Measurements from ENCODE around the gene SLC1A3.

DNA sequence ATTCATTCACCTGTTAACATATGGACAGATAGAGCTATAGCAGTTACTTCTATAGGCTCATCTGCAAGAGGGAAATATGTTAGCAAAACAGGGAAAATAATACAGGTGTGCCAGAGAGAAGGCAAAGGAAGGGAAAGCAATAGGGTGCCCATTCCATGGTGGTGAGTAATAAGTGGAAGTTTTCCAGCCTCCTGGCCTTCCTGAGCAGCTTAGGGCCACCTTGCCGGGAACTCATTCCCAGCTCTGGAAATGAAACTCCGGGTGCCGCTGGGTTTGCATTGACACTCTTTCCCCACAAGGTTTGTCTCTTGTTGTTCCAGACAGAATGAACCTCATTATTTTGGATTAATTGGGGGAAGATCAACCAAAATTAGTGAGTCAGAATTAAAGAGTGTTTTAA is 58.4 kb downstream of the SLC1A3 start:
- TF ChIP-seq, protein P1, sequence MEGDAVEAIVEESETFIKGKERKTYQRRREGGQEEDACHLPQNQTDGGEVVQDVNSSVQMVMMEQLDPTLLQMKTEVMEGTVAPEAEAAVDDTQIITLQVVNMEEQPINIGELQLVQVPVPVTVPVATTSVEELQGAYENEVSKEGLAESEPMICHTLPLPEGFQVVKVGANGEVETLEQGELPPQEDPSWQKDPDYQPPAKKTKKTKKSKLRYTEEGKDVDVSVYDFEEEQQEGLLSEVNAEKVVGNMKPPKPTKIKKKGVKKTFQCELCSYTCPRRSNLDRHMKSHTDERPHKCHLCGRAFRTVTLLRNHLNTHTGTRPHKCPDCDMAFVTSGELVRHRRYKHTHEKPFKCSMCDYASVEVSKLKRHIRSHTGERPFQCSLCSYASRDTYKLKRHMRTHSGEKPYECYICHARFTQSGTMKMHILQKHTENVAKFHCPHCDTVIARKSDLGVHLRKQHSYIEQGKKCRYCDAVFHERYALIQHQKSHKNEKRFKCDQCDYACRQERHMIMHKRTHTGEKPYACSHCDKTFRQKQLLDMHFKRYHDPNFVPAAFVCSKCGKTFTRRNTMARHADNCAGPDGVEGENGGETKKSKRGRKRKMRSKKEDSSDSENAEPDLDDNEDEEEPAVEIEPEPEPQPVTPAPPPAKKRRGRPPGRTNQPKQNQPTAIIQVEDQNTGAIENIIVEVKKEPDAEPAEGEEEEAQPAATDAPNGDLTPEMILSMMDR (conservative IDR thresholded peaks at IDR 0.05; ENCODE audit: low read length), result no peak
- no peak for TF ChIP-seq EZH2phosphoT487 (IDR thresholded peaks at IDR 0.05; ENCODE audit: borderline replicate concordance)
